Measurements from ENCODE around the gene NAXE. TPM values are rescaled to one million over a fixed set of nuclear protein-coding genes. Genes with fewer than 3 reads are reported as not detected.

Gene NAXE
- total RNA-seq, 1 donor from 2014 or later, result 48.5 TPM

DNA sequence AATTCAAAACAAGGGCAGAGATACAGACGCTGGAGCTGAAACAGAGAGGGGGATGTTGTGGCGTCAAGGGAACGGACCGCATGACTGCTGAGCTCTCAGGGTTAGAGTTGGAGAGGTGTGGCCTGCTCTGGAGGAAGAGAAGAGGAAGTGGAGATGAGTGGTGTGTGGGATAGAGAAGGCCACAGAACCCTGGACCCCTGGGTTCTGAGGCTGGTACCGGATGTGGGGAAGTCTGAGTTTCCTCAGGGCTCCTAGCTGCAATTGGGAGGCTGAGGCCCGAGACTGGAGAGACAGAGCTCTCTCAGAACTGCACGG lies 52.2 kb downstream of the NAXE start:
- no peak for TF ChIP-seq EZH2 (IDR thresholded peaks at IDR 0.05; ENCODE audit: insufficient read depth, low read length)
- TF ChIP-seq, protein P1, sequence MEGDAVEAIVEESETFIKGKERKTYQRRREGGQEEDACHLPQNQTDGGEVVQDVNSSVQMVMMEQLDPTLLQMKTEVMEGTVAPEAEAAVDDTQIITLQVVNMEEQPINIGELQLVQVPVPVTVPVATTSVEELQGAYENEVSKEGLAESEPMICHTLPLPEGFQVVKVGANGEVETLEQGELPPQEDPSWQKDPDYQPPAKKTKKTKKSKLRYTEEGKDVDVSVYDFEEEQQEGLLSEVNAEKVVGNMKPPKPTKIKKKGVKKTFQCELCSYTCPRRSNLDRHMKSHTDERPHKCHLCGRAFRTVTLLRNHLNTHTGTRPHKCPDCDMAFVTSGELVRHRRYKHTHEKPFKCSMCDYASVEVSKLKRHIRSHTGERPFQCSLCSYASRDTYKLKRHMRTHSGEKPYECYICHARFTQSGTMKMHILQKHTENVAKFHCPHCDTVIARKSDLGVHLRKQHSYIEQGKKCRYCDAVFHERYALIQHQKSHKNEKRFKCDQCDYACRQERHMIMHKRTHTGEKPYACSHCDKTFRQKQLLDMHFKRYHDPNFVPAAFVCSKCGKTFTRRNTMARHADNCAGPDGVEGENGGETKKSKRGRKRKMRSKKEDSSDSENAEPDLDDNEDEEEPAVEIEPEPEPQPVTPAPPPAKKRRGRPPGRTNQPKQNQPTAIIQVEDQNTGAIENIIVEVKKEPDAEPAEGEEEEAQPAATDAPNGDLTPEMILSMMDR (IDR thresholded peaks at IDR 0.05; ENCODE audit: insufficient read depth, low read depth, low read length), result no peak
- H3K27me3 ChIP-seq (ENCODE audit: insufficient read depth, low read length), result peaks cover 91% of the 10 kb centered on the region
- H3K9me3 ChIP-seq (ENCODE audit: insufficient read depth, low read depth, low read length), result peaks cover 3% of the 10 kb centered on the region
- Mint-ChIP-seq H3K36me3 (ENCODE audit: low read depth, unreplicated experiment) (peaks cover 5% of the 10 kb centered on the region), H3K27ac (ENCODE audit: unreplicated experiment) (no peak overlapping the region), H3K27me3 (ENCODE audit: low read depth, unreplicated experiment) (peaks cover 86% of the 10 kb centered on the region), H3K9me3 (ENCODE audit: unreplicated experiment) (no peaks in the 10 kb centered on the region), H3K4me1 (ENCODE audit: low read depth, unreplicated experiment) (peaks cover 8% of the 10 kb centered on the region), H3K4me3 (ENCODE audit: unreplicated experiment) (no peak overlapping the region)
- no peak overlapping the region for H2AFZ ChIP-seq (ENCODE audit: low read depth, low read length)
- H3K27ac ChIP-seq (ENCODE audit: low read depth, low read length), result no peak overlapping the region
- no peak for FAIRE-seq
- H3K9ac ChIP-seq (ENCODE audit: low read length), result no peak overlapping the region
- peaks cover 16% of the 10 kb centered on the region for H4K20me1 ChIP-seq (ENCODE audit: insufficient read depth, low read length)
- H3K36me3 ChIP-seq (ENCODE audit: insufficient read depth, low read length), result no peaks in the 10 kb centered on the region
- no peak overlapping the region for H3K4me3 ChIP-seq (ENCODE audit: insufficient read depth, low read depth, low read length)
- no peaks in the 10 kb centered on the region for H3K79me2 ChIP-seq (ENCODE audit: insufficient read depth, low read length)
- no peak overlapping the region for H3K4me2 ChIP-seq (ENCODE audit: low read length)
- no peak for DNase-seq (ENCODE audit: low read depth)
- H3K4me1 ChIP-seq (ENCODE audit: insufficient read depth, low read length), result peaks cover 7% of the 10 kb centered on the region

Other genes starting within 250 kb of the NAXE start
- gene RHBG, start 222.6 kb upstream of the NAXE start, total RNA-seq, result not detected in 2 replicates
- 51.7 and 56.6 TPM in 2 replicates for gene MEF2D, start 91.0 kb upstream of the NAXE start, total RNA-seq
- 1.9 and 2.2 TPM in 2 replicates for gene IQGAP3, start 19.2 kb upstream of the NAXE start, total RNA-seq
- gene TTC24, start 12.1 kb upstream of the NAXE start, total RNA-seq, result not detected in 2 replicates
- 20.6 and 22.8 TPM in 2 replicates for gene GPATCH4, start 9.7 kb downstream of the NAXE start, total RNA-seq
- not detected in 2 replicates for gene HAPLN2, start 27.6 kb downstream of the NAXE start, total RNA-seq
- 0.29 and 0.41 TPM in 2 replicates for gene BCAN, start 50.3 kb downstream of the NAXE start, total RNA-seq
- gene NES, start 85.6 kb downstream of the NAXE start, total RNA-seq, result 280 and 310 TPM in 2 replicates
- 278 and 339 TPM in 2 replicates for gene CRABP2, start 113.8 kb downstream of the NAXE start, total RNA-seq
- 9.9 and 11.1 TPM in 2 replicates for gene METTL25B, start 136.7 kb downstream of the NAXE start, total RNA-seq
- 30.1 and 33.4 TPM in 2 replicates for gene ISG20L2, start 137.0 kb downstream of the NAXE start, total RNA-seq
- 37.4 and 46.5 TPM in 2 replicates for gene MRPL24, start 149.3 kb downstream of the NAXE start, total RNA-seq
- gene HDGF, start 159.9 kb downstream of the NAXE start, total RNA-seq, result 179 and 190 TPM in 2 replicates
- gene PRCC, start 175.8 kb downstream of the NAXE start, total RNA-seq, result 75.5 and 78.3 TPM in 2 replicates
- 0.89 and 1.1 TPM in 2 replicates for gene SH2D2A, start 225.1 kb downstream of the NAXE start, total RNA-seq